HS-5 (cell line): ENCODE results near the gene NSG1.

Experiments used
- DNase-seq: peaks from one replicate; pipeline ENCODE4 v3.0.0-alpha.2; 2012; ENCODE audit warnings: low read depth

NSG1 gene

DNA sequence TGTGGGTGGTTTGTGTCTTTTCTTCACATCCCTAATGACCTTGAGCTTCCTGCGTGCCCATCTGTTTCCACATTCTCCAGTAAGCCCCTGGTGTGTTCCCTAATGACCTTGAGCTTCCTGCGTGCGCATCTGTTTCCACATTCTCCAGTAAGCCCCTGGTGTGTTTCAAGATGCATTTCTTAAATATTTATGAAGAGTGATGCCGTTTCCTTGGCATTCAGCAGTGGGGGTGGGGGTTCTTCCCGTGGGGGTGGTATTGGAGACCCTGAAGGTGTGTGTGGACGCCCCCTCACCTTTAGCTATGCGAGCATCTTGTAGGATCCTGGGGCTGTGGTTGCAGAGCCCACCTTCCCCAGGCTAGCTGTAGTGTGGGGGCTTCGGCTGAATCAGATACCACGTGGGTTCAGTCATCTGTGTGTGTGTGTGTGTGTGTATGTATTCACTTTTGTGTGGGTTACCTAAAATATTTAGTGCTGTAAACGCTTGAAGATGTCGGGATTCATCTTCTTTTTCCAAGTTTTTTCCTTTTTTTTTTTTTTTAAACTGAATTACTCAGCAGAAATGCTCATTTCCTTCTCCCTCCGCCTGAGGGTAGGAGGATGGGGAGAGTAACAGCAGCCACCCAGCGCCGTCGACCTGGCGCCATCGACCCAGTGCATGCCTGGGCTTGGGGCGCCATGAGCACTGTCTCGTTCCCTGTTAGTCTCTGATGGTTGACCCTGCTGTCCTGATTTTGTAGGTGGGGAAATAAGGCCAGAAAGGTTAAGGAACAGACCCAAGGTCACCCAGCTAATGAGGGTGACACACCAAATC lies 9.9 kb downstream of the NSG1 start:
- DNase-seq: no peak

DNA sequence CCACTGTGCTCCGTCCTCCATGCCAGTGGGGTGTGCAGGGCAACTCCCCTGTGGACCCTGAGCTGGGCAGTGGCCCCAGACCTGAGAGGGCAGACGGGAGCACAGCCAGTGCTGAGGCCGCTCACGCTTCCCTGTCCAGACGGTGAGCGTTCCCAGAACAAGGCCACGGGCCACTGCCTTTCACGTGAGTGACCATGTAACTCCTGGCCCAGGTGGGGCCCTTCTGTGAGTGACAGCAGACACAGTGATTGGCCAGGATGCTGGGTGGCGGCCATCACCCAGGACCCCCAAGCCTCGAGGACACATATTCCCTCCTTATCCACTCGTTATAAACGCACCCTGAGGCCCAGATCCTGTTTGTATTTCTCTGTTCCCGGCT lies 10.5 kb downstream of the NSG1 start:
- DNase-seq: no peak

GRCh38 chr4:4398430-4398829 lies 11.5 kb downstream of the NSG1 start:
- DNase-seq: no peak

GRCh38 chr4:4401036-4401435 lies 14.1 kb downstream of the NSG1 start:
- DNase-seq: no peak

DNA sequence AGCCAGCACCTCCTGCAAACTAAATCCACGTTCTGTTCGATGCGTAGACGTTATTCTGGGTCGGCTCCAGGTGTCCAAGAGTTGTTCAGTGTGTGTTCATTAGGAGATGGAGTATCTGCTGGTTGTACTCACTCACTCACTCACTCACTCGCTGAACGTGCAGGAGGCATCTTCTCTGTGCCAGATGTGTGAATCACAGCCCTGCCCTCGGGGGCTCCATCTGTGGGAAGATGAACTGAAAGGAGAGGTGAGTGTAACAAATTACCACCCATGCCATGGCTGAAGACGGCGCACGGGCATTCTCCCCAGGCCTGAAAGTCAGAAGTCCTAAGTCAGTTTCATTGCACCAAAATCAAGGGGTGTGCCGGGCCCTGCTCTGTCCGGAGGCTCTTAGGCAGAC lies 16.1 kb downstream of the NSG1 start:
- DNase-seq: no peak

- no peak for DNase-seq
These were observed 18.6 kb downstream of the NSG1 start for GRCh38 chr4:4405358-4405962.

GRCh38 chr4:4406455-4407298 lies 19.8 kb downstream of the NSG1 start:
- DNase-seq: no peak

DNA sequence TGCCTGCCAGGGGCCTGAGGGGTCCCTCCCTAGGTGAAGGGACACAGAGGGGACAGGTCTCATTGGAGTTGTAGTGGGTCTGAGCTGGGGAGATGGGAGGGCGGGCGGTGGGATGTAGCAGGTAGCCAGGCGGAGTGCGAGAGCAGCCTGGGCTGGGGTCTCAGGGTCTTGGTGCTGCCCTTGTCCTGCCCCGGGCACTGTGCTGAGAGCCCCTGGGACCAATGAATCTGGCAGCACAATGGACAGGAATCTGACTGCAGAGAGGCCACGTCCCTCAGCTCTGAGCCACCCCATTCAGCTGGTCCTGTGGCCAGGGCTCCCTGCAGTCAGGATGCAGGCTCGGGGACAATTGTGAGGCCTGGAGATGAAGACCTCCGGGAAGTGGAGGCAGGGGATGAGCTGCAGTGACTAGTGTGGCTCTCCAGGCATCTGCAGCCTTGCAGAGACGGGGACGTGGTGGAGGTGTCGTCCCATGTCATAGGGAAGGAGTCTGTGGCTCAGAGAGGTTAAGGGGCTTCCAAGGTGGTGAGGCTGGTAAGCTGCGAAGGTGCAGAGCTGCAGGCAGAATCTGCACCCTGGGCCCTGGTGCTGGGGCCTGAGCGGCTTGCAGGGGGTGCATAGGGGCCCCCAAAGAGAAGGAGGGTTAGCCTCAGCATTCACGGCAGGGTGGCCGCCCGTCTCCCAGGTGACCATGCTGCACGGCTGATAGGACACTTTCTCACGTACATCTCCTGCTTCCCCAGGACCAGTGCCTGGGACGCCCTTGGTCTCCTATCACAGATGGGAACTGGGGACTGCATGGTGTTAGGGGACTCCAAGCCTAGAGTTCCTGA lies 20.6 kb downstream of the NSG1 start:
- no peak for DNase-seq

DNA sequence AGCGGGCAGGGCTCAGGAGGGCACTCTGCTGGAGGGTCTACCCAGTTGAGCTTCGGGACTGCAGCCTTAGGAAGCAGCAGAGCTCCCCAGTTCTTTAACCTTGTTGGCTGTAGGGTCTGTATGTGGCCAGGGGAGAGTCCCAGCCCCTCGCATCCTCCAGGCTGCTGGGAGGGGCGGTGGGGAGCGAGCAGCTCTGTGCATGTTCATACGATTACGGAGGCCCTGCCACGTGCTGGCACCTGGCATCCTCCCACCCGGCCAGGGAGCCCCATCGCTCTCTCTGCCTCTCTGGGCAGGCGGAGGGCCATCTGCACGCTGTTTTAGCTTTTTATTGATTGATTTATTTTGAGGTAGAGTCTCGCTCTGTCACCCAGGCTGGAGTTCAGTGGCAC lies 21.2 kb downstream of the NSG1 start:
- no peak for DNase-seq

DNA sequence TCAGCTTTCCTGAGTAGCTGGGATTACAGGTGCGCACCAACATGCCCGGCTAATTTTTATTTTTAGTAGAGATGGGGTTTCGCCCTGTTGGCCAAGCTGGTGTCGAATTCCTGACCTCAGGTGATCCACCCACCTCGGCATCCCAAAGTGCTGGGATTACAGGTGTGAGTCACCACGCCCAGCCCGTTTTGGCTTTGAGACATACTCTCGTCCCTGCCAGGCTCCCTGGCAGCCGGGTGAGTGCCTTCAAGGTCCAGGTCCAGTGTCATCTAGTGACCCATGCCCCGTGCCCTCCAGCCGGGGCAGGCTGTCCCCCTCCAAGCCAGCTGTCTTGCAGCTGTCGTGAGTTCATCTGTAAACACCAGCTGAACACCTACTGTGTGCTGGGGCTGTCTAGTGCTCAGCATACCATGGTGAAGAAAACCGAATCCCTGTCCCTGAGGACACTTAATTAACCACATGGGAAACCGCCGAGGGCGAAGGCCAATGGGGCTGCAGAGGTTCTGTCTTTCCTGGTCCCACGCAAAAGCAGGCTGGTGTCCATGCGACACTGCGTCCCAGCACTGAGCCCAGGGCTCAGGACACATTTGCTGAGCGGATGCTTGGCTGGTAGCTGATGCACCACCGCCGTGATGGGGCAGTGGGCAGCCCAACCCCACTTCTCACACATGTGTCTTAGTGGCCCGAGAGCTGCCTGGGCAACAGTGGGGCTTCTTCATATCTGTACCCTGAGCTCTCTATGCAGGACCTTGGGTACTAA lies 21.9 kb downstream of the NSG1 start:
- DNase-seq: no peak

- DNase-seq: no peak
These were observed 22.7 kb downstream of the NSG1 start for GRCh38 chr4:4409416-4410115.

DNA sequence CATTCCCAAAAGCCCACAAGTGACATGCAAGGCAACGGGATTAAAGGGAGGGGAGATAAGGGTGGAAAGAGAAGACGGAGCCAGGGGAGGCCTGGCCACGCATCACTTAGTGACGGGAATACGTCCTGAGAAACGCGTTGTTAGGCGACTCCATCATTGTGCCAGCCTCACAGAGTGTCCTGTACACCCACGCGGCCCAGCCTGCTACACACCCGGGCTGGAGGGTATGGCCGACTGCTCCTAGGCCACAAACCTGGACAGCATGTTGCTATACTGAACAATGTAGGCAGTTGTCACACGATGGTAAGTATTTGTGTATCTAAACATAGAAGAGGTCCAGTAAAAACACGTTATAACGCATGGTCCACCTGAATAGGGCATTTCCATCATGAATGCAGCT lies 23.4 kb downstream of the NSG1 start:
- DNase-seq: no peak

DNA sequence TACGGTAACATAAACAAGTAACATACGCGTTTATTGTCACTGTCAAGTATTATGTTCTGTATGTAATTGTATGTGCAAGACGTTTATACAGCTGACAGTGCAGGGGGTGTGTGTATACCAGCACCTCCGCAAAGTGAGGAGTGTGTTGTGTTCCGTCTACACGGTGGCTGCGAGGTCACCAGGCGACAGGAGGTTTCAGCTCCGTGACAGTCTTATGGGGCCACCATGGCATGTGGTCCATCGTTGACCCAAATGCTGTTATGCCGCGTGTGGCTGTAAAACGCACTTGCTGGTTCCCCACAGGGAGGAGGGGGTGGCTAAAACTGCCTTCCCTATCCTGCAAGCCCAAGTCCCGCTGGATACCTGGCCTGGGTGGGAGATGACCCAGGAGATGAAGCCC lies 25.0 kb downstream of the NSG1 start:
- DNase-seq: no peak

- no peak for DNase-seq
These were observed 25.9 kb downstream of the NSG1 start for GRCh38 chr4:4412641-4413372.

- no peak for DNase-seq
These were observed 26.4 kb downstream of the NSG1 start for GRCh38 chr4:4413373-4413725.

GRCh38 chr4:4413806-4414205 lies 26.9 kb downstream of the NSG1 start:
- no peak for DNase-seq

DNA sequence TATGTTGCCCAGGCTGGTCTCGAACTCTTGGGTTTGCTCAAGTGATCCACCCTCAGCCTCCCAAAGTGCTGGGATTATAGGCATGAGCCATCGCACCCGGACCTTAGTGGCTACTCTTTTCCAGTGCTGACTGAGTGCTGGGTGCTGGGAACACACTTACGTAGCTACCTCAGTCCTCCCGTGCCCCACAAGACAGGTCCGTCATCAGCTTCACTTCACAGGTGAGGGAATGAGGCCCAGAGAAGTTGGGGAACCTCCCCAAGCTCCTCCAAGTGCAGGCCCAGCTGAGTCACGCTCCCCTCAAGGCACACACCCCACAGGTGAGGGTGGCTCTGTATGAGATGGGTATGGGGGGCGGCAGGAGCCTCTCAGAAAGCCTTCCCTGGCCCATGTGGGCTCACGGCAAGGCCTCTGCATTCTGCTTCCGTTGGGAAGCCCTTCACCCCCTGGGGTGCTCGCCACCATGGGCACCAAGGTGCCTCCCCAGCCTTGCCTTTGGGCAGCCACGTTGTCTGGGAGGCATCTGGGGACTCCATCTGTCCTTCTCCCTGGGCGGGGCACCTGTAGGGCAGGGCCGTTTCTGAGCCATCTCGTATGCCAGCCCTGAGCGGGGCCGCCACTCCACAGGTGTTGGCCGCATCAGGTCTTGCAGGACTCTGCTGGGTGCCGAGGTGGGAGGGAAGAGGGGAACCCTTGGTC lies 28.4 kb downstream of the NSG1 start:
- DNase-seq: no peak

DNA sequence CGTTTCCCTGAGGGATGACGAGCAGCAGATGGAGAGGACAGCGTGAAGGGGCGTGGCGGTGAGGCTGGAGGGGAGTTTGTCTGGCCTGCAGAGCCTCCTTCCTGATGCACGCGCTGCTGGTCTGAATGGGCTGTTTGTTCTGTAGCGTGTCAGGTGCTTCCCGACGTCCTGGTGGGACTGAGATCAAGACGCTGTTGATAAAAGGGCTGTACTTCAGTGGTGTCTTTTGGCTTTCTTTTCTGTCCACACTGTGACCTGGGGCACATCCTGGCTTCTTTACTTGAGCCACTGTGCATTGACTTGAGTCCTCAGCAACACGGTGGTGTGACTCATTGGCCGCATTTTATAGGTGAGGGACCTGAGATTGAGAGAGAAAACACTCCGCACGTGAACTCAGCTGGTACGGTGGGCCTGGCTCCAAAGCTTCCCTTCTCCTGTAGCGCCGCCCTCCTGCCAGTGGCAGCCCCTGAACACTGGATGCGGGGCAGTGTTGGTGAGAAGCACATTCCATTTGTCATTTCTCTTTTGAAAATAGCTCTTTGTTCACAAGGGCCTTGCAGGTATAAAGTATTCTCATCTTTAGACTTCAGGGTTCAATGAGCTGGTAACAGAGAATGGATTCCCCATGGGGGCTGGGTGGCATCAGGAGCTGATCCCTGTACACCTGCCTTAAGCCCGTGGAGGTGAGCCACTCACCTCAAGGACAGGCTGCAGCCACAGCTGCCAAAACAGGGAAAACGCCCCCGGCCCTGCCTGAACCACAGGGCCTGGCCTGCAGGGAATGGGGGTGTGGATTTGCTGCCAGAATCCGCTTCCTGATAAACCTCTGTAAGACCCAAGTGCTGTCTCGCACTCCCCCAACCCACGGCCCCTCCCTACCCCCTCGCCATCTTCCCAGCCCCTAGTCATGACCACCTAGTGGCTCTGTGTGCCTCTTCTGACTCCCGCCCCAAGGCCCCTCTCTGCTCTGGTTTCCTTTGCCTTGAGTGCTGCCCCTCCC lies 29.2 kb downstream of the NSG1 start:
- DNase-seq: no peak
